ENCODE results near the gene MAP4K1.

The MAP4K1 gene

GRCh38 chr19:38617764-38618589 is at the start of gene MAP4K1:
Gene MAP4K1 (minus strand): TSS chr19:38617953. CDS start chr19:38617895, 58 bp downstream.
- no peak for DNase-seq

DNA sequence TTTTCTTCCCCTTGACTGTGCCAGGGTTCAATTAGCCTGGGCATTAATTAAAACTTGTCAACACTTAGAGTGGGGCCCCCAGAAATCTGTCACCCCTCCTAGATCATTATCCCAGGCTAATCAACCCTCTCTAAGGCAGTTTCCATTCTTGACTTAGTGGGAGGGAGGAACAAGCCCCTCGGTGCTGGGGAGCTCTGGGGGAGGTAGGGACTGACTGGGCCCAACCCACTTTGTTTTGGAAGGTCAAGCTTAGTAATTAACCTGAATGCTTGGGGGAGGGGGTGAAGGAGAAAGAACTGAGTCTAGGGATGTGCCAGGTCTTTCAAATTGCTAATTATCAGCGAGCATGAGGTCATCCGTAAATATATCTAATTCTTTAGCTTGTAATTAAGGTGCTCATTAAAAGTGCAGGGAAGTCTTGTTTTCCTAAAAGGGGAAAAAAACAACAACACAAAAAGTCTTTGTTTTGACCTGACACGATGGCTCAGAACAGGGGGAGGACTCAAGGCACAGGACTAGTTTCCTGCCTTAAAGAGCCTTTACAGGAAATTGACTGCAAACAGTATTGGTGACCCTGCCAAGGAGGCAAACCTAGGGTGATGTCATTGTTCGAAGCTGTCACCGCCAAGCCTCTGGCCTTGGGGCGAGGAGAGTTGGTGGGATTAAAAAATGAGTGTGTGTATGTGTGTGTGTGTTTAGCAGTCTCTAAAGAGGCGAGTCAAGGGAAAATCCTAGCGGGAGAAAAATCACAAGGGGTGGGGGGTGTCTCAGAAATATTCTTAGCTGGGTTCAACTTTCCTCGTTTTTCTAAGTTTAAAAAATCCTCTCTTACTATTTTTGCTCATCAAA is 49.1 kb upstream of the MAP4K1 start:
- DNase-seq = no peak

- no peak for DNase-seq
These were observed 48.4 kb upstream of the MAP4K1 start for GRCh38 chr19:38665950-38666662.

DNA sequence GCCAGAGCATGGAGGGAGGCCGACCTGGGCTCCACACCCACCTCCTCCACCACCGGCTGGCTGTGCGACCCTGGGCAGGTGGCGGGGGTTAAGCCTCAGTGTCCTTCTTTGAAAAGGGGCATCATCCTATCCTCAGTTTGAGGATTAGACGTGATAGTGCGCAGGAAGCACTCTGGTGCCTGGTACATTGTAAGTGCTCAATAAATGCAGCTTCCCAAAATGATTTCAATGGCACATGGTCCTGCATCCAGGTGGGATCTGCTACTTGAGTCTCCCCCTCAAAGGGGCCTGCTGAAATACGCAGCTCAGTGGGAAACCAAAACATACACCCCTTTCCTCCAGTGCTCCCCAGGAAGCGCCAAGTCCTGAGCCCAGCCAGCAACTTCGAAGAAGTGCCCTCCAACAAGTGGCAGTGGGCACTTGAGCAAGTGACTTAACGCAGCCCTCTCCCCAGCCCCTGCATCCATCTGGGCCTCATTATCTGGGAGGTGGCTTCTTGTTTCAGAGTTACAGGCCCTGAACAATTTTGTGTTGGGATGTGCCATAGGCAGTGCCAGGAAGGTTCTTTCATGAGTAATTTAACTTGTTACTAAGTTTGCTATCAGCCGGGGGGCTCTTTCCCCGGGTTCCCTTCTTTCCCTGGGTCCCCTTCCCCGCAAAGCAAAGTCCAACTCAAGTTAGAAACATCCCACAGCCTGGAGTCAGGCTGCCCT is 47.6 kb upstream of the MAP4K1 start:
- no peak for DNase-seq

DNA sequence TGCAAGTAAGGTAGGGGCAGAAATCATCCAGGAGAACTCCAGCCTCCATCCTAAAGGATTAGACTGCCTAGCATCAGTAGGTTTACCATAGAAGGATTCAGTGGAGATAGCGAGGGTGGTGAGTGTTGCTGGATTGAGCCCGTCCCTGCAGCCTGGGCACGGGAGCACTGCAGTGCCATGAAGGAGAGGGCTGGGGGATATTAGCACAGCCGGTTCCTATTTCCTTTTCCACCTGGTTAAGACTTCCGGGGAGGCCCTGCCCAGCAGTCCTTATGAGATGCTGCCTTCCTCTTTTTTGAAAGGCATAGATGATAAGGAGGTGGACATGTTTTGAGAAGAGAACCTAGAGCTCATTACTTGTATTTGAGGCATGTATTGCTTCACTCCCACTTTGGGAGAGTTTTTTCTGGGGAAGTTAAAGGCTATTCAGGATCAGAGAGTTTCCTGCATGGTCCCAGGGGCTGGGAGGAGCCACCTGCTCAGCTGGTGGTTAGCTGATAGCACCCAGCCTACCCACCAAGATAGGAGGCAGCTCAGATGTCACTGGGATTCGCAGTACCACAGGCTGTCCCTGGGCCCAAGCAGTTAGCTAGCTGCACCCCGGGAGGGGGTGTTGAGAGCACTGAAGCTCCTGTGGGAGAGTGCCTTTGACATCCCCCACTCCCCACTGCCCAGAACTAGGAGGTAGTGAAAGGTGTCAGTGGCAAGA is 46.9 kb upstream of the MAP4K1 start:
- DNase-seq = no peak

DNA sequence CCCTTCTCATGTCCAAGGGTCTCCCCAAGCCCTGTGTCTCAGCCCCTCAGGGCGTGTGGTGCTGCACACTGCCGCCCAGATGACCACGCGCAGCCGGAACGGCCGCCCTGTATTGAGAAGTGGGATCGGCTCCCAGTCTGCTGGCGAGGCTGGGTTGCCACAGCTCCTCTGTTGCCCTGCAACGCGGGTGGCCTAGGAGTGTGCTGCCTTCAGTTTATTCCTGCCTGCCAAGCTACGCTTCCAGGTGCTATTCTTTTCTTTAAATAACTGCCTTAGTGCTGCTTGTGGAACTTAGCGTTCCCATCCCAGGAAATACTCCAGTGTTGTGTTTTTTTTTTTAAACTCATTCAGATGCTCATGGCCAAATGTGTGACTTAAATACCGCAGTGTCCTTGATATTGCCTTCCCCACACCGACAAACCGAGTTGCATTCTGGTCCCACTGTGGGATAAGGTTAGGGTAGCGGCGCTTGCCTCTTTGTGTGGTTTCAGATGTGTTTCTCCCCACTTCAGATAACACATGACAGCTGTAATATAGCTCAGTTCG is 46.3 kb upstream of the MAP4K1 start:
- no peak for DNase-seq

DNA sequence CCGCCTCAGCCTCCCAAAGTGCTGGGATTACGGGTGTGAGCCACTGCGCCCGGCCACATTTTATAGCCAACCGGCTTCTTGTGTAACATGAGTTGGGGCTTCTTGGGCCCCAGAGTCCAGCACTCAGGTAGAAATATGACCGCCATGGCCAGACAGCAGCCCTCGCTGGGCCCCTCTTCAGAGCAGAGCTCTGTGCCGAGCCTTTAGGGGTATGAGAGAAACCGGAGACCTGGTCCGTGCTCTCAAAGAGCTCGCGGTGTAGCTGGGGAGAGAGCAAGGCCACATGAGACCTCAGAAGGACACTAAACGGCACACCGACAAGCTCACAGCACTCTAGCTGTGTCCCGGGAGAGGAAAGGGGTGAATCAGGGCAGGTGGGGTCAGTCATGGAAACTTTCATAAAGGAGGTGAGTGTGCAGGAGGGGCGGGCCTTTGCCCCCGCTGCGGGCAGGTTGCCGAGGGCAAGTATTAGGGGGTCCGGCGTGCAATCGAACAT is 45.5 kb upstream of the MAP4K1 start:
- no peak for DNase-seq

DNA sequence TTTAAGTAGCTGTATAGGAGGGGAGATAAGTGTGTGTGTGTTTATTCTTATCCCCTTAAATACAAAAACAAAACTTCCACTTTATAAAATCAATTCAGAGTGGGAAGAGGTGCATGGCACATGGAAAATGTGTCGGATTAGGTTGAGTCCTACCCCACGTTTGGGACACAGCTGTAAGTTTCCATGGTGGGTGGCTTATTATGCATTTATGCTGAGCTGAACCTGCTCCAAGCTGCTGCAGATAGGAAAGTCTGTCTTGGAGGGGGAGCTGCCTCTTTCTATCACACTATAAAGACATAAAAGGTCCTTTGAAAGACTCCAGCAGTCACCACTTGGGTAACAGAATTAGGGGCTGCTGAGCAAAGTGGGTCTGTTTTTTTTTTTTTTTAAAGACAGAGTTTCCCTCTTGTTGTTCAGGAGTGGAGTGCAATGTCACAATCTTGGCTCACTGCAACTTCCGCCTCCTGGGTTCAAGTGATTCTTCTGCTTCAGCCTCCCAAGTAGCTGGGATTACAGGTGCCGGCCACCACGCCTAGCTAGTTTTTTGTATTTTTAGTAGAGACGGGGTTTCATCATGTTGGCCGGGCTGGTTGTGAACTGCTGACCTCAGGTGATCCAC is 44.9 kb upstream of the MAP4K1 start:
- DNase-seq = no peak

GRCh38 chr19:38661996-38662395 is 44.2 kb upstream of the MAP4K1 start:
- DNase-seq = no peak

- no peak for DNase-seq
These were observed 43.4 kb upstream of the MAP4K1 start for GRCh38 chr19:38661136-38661535.

GRCh38 chr19:38660724-38661123 is 43.0 kb upstream of the MAP4K1 start:
- DNase-seq = no peak

DNA sequence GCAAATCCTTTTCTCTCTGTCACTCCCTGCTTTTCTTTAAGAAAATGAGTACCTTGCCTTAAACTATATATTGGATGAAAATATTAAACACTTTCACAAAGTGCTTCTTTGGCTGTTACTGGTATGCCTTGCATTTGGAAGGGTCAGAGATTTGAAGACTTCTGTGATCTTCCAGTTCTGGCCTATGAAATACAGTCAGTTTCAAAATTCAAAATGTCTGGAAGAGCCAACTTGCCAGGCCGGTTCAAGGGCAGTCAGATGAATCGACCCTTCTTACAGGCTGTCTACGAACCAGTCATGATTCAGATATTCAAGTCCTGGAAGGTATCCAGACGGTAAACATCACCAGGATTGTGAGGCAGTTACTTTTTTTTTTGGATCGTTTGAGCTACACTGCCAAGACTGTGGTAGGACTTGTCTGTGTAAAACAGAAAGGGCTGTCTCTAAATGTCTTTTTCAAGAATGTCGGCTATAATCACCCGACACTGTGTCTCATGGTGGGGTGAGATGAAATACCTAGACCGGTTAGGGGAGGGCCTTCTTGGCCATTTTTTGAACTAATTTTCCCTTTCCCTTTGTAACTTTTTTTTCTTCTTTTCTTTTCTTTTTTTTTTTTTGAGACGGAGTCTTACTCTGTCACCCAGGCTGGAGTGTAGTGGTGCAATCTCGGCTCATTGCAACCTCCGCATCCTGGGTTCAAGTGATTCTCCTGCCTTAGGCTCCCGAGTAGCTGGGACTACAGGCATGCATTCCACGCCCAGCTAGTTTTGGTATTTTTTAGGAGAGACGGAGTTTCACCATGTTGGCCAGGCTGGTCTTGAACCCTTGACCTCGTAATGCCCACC is 40.9 kb upstream of the MAP4K1 start:
- peak; percentile 56 for DNase-seq

DNA sequence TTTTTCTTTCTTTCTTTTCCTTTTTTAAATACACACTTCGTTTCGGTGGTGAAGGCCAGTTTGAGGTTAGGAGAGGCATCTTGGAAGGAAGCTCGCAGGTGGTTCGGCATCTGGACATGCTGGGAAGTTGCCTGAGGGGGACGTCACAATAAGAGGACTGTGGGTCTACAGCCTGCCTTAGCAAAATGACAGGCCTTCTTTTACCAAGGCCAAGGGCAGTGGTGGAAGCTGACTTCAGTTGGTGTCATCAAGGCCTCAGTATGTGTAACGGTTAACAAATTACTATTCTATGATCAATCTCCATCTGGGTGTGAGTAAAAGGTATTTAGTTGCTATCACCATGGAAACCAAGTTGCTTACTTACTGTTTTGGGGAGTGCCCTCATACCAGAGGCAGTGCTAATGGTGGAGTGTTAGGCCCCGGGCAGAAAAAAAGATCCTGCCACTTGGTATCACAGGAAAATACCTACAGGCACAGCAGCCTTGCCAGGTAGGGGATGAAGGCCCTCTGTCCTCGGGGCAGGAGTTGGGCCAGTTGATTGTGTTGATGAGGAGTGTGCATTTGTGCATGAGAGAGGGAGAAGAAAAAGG is 40.0 kb upstream of the MAP4K1 start:
- no peak for DNase-seq

- no peak for DNase-seq
These were observed 38.6 kb upstream of the MAP4K1 start for GRCh38 chr19:38656171-38656981.

DNA sequence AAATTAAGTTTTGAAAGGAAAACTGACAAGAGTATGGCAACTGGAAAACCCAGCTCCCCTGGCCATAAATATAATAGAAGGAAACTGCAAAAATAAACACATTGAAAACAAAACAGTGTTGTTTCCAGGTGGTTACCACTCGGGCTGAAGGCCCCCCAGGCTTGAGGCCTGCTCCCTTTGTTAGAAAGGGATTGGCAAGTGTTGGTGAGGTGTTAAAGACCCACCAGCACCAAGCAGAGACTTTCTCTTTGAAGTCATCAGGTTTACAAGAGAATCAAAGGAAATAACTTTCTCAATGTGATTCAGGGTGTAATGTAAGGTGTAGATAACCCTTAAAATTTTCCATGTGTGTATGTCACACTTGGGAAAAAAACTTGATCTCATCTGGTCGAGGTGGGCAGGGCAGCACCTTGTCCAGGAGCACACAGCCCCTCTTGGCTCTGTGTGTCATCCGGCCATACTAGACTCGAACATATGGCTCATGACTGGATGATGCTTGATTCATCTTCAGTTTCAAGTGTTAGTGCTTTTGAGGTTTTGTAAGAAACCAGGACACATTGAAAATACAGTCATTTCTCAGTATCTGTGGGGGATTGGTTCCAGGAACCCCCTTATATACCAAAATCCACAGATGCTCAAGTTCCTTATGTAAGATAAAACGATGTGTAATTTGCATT is 37.5 kb upstream of the MAP4K1 start:
- no peak for DNase-seq

DNA sequence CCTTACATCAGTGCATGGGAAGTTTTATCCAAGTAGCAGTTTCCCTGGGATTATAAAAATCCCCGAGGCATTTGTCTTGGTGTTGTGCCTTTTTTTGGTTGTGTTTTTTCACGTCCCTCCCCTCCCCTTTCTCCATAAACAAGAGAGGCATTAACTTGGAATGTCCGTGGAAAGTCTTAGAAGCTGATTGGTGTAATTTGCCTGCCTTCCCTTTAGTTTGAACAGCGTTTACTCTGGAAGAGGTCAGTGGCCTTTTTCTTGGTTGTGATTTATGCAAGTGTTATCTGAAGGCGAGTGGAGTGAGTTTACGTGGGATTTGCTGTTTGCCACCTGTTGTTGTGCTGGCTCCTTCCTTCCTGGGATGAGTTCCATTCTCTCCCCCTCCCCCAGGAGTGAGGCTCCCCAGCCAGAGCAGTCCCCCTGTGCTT is 36.9 kb upstream of the MAP4K1 start:
- DNase-seq = no peak

DNA sequence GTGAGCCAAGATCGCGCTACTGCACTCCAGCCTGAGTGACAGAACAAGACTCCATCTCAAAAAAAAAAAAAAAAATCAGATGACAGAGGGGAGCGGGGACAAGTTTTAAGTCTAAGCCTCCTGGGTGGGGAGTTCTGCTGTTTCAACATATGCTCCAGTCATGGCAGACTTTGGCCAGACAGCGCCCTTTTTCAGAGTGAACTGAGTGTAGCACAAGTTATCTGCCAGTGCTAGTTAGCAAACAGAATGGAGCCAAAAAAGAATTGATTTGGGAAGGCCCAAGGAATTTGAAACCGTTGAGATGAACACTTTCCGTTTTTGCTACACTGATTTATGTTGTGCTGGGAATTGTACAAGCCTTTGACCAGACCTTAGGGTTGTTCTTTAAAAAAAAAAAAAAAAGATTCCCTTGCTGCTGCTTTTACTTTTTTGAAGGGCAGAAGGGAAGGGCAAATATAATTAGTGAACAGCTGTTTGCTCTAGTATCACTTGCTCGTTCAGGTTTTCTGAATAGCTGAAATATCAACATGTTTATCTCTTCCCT is 35.3 kb upstream of the MAP4K1 start:
- peak; percentile 91 for DNase-seq
